Stimulated activated CD8-positive, alpha-beta memory T cell treated with anti-CD3 and anti-CD28 coated beads, Interleukin-7, amount 100 ng/mL, for 24 hours (primary cell): ENCODE measurements around the gene SRGAP2B.
"Not testable (repeated sequence)": the region's sequence is repeated elsewhere in the genome, so short reads cannot be mapped to it uniquely, and the experiment has no call there.

ENCODE experiments used
- DNase-seq: peaks from one replicate; pipeline ENCODE4 v3.0.0-alpha.2; 2020; ENCODE audit warnings: low read depth

SRGAP2B gene

DNA sequence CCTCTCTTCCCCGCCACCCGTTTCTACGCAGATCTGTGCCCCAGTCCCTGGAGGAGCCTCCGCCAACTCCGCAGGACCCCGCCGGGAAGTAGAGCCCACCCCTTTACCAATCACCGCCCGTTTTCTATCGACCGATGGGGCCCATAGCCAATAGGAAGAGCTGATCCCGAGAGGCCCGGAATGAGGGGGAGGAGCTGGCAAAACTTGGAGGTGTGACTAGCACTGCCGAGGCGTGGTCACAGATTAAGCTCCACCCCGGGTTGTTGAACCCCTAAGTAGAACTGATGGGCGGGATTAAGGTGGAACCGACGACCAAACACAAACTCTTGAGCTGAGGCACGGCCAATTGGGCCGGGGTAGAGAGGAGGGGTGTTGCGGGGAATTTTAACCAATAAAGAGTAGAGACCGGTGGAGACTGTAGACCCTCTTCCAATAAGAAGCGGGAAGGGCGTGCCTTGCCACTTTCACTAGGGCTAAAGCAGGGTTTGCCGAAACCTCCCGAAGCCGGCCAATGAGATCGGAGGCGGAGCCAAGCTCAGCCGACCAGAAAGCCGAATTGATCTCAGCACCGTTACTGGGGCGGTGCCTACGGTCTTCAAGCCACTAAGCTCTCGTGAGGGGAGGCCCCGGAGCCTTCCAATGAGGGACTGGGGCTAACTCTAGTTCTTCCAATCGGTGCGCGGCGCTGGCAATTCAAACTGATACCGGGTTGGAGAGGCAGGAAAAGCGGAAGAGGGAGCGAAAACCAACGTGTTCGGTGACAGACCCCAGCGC is at the start of gene SRGAP2B, which contains the start of gene FAM72D:
SRGAP2B (minus strand) TSS at position 45 of the 774 bp plus-strand sequence. CDS start 2,427 bp downstream, outside the sequence.
FAM72D (plus strand) TSS at position 691 of the 774 bp plus-strand sequence. CDS start 874 bp downstream, outside the sequence.
- DNase-seq, result not testable (repeated sequence)

DNA sequence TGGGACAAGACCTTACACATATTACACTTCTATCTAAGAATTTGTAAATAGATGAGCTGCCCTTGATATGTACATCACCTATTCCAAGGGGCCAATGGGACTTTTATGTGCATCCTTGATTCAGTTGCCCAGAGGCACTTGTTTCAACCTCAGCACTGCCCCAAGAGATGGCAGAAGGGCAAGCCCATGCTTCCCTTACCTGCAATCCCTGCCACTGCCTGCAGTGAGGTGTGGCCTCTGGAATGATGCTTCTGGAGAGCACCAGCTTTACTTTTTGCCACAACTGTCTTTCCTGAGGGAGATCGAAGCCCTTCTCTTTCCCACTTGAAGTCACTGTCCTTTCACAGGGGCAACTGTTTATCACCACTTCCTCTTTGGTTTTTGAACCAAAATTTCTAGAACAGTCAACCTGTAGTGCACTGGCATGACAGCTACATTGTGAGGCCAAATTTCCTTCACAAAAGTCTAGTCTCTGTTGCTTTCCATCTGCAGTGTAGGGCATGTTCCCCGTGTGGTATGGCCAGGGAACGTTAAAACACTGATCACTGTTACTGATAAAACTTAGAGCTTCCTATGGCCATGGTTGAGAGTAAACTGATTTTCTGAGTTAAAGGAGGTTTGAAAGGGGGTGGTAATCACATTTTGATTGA is 49.3 kb upstream of the SRGAP2B start:
- DNase-seq, result not testable (repeated sequence)

DNA sequence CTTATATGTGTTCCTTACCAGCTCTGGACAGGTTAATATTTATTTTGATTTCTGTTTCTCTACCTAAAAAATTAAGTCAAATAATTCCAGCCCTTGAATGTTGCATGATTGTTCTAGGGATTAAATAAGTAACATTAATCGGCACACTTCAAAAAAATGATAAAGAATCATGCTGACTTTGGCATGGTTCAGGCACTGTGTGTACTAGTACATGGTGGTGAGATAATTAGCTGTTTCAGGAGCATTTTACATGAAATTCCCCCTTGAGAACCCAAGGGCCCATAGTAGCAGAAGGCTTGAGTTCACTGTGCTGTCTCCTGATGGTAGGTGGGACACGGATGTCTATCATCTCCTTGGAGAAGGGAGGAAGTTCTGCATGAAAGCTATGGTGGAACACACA is 45.4 kb upstream of the SRGAP2B start:
- DNase-seq, result not testable (repeated sequence)

DNA sequence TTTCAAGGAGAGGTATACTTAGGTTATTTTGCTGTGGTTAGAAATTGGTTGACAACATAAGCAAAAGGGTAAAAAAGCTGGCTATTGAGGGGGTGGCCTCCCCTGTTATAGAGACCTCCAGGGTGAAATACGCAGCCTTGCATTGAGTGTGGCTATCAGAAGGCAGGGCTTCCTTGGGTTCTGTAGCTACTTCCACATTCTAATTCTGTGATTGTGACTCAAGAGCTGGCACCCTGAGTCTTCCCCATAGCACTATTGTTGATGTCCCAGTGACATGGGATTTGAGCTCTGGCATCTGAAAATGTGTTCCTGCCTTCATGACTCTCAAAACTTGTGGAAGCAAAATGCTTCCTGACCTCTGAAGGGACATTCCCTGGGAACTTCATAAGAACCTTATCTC is 39.3 kb upstream of the SRGAP2B start:
- not testable (repeated sequence) for DNase-seq

DNA sequence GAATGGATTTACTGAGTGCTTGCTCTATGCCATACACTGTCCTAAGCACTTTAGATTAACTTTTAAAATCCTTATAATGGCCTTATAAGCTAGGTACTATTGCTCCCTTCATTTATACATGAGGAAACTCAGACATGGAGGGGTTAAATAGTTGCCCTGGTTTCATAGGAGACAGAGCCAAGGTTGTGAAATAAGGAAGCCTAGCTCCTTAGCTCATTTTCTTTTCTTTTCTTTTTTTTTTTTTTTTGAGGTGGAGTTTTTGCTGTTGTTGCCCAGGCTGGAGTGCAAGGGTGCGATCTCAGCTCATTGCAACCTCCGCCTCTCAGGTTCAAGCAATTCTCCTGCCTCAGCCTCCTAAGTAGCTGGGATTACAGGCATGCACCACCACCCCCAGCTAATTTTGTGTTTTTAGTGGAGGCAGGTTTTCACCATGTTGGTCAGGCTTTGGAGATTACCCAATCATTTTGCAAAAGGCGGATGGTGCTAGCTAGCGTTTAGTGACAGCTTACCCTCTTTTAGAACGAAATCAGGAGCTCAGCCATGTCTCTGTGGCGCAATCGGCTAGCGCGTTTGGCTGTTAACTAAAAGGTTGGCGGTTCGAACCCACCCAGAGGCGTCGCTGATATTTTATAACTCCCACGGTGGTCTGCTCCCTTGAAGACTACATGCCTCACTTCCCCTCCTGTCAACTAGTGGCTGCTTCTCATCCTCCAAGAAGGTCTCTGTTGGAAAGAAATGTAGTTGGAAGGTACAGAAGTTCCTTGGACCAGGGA is 33.8 kb upstream of the SRGAP2B start:
- not testable (repeated sequence) for DNase-seq

DNA sequence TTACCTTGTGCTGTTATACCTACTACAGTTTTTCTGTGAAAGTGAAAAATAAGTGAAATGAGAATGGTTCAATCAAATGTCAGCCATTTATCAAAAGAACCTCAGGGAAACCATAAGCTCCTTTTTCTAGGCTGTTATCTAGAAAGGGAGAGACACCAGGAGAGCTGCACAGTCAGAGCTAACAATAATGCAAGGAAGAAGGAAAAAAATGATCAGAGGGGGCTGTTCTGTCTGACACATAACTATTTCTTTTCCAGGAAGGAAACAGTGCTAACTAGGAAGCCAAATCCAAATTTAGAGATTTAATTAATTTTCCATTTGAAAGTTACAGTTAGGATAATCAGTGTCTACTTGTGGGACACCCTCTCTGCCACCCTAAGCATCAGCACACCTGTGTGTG is 32.0 kb upstream of the SRGAP2B start:
- DNase-seq, result not testable (repeated sequence)

DNA sequence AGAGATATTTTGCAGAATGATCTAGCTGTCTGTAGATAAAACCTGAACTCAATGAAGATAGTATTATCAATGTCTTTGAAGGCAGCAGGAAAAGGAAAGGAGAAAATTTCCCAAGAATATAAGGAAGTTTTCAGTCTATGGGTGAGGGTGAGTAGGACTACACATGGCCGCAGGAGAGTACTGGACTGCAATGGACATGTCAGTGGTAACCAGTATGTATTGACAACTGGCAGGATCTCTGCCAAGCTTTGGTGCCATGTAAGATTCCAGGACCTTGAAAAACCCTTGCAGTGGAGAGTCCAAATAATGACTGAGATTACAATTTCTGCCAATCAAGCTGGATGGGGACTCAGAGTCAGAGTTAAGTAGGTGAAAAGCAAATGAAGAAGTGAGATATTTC is 30.0 kb upstream of the SRGAP2B start:
- DNase-seq, result not testable (repeated sequence)

DNA sequence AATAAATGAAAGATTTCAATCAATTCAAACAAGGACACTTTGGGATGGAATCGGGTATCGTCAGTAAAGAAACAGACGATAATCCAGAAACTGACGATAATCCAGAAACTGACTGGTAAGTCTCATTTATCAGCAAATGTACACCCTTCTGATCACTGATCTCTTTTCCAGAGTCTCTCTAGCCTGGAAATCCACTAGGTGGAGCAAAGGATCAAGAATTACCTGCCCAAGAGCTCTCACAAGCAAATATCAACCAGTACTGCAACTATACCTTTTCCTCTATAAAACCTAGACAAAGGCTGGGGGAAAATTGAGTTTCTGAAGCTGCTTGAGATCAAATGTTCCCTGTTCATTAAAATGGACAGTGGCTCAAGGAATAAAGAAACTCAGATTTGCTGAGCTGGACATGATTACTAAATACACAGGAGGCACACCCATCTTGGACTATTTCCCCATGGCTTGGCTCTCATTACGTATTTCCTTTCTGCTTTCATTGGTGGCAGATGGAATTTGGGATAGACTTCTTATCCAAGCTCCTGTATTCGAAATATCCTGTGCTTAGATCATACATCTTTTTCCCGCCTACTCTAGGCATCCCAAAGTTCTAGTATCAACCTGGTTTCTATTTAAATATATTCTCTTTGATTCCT is 29.0 kb upstream of the SRGAP2B start:
- DNase-seq, result not testable (repeated sequence)

DNA sequence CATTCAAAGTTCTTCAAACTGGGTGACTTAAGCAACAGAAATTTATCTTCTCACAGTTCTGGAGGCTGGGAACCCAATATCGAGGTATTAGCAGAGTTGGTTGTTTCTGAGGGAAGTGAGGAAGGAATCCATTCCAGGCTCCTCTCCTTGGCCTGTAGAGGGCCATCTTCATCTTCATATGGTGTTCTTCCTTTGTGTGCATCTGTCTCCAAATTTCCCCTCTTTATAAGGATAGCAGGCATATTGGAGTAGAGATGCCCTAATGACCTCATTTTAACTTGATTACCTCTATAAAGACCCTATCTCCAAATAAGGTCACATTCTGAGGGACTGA is 27.9 kb upstream of the SRGAP2B start:
- not testable (repeated sequence) for DNase-seq

DNA sequence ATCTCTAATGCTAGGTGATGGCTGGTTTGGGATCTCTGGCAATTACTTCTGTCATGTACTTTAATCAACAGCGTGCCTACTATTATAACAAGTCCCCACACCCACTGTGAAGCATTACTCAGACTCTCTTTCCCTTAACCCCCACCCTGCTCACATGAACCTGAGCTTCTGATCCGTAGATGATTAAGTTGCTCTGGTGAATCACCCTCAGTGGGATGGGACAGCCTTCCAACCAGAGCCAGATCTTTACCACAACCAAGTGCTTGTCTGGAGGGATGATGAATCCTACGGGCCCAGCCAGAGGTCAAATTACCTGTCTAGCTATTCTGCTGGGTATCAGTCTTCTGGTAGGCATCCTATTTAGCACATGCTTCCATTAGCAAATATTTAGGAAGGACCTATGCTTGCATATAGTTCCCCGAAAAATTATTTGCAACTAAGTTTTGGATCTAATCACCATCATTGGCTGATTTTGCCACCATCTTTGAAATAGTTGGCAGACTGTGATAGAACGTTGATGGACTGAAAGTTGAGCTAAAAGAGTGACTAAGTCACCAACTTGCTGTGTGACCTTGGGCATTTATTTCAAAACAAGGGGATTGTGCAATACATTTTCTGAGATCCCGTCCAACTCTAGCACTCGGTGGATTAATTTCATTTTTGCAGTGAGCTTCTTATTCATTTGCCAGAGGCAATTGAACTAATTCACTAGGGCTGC is 27.4 kb upstream of the SRGAP2B start:
- DNase-seq, result not testable (repeated sequence)

DNA sequence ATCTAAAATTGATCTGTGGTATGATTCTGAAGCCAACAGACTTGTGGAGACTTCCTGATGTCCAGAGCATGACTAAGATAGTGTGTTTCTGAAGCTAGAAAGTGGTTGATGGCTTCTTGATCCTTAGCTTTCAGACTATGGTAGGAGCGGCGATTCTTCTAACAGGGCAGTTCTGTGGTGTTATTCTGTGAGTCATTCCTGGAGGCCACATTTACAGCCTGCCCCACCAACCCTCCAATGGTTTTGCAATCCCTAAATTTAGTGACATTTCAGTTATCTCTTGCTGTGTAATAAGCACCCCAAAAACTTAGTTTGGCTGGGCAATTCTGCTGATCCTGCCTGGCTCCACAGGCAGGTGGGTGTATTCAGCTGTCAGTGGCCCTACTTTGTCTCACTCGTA is 24.7 kb upstream of the SRGAP2B start:
- not testable (repeated sequence) for DNase-seq

DNA sequence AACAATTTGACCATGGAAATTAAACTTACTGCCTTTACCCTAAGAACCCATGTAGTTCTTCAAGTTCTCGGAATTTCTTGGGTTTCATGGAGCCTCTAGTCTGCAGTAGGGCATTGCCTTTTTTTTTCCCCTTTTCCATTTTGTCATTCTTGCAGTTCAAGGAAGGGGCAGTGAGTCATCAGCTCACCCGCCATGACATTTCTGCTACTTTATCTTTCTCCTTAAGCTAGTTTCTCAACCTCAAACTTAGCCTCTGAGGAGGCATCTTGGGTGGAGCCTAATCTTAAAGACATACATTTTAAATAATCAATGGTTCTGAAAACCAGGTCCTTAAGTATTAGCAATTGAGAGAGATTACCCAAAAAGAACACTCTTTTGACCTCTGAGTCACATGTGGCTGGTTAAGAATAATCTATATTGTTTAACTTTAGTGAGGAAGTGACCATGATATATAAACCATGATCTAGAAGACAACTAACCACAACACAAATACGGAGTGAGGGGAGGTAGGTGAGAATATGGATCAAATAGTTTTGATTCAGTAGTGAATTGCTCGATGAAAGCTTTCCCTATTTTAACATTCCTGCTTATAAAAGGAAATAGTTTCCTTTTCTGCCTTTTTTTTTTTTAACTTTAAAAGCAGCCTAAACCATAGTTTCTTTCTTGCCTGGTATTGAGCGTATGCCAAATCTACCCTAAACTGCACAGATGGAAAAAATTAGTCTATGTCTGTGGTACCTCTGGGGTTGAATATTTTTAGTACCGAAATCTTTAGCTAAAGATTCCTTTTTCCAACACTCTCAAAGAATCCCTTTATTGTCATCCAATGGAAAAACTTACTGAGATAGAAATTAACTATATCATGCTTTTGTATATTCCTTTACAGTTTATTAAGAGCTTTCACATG is 20.7 kb upstream of the SRGAP2B start:
- DNase-seq, result not testable (repeated sequence)

DNA sequence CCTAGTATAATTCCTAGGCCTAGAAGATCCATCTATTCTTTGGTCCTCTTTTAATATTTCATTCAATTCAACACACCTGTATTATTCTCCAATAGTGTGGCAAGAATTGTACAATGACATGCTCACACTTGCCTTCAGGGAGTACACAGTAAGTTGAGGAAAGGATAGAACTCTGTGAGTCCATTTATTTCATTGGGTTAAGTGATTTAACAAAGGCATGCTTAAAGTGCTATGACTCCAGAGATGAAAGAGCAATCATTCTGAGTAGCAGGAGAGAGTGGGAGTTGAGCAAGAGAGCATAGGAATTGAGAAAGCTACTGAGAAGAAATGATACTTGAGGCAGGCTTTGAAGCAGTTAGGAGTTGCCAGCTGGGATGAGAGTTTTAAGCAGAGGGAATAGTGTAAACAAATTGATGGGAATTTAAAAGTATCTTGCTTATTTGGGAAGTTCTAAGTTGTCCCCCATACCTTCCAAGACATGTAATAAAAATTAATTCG is 19.5 kb upstream of the SRGAP2B start:
- not testable (repeated sequence) for DNase-seq

DNA sequence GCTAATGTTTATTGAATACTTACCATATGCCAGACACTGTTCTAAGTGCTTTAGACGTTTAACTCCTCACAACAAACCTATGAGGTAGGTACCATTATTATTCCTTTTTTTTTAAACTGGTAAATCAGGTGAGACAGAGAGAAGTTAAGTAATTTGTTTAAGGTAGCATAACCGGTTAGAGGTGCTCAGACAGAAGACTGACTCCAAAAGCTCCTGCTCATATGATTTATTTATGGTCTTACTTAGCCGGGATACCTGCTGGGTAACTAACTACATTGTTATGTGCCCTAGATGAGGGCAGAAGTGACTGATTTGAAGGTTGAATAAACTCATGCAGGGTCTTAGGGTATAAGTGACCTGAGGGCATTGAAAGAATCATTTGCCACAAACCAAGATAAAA is 17.6 kb upstream of the SRGAP2B start:
- DNase-seq, result not testable (repeated sequence)

DNA sequence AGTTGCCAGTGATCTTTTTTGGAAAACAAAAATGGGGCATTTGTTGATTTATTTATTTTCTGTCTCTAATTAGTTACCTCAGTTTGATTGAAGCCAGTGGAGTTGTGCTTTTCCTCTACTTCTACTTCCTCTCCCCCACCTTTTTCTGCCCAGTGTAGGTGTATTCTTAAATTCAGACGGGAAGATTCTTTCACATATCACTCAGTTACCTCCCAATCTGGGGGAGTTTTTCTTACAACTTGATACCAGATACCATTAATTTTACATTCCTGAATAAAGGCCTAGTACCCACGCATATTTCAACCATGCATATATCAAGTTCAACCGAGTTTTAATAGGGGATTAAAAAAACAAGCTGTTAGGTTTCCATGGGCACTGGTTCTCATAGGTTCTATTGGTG is 16.5 kb upstream of the SRGAP2B start:
- not testable (repeated sequence) for DNase-seq

DNA sequence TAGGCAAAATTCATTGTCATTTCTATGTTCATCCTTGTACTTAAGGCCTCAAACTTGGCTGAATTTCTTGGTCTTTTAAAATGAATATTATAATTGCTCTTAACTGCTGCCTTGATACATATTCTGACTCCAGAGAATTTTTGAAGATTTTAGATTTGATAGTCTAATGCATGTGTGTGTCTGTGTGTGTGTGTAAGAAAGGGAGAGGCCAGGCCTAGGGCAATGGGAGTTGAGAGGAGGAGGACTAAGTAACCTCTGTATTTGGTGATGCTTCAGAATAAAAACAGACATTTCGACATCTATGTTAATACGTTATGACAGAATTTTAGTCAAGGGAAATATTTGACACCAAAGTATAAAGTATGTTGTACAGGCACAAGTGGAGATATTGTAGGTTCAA is 8.2 kb upstream of the SRGAP2B start:
- DNase-seq, result not testable (repeated sequence)

DNA sequence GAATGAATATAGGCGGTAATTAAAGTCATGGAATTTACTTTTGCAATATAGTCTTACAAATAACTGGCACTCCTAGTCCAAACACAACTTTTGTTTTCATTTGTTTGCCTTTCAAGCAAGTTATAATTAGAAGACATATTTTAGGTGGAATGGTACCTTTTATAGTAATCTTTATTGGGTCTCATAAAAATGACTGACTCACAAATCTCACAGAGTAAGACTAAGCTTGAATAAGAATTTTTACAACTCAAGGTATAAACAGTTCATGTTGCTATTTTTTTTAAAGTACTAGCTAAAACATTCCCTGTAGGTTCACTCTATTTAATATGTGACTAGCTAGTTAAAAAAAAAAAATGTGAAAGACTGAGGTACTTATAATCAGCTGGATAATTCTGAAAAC is 6.6 kb upstream of the SRGAP2B start:
- DNase-seq, result not testable (repeated sequence)

DNA sequence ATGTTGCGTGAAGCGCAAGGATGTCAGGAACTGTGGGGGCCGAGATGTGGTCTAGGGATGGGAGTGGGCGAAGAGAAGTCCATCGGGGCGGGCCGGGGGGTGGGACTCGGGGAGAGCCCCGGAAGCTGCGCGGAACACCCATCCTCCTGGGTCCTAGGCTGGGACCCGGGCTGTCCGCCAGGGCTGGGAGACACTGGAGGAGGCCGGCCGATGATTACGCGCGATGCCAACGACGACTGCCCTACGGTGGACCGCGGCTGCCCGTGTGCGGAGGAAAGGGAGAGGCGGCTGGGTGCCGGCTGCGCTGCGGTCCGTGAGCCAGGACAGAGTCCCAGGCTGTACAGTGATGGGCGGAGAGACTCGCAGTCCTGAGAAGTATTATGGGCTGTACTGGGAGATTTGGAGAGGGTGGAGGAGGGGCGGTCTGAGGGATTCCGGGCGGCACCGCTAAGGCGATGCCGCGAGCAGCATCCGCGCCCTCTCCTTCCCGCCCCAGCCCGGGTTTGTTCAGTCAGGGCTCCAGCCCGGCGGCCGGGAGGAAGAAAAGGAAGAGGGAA is 395 bp downstream of the SRGAP2B start:
- not testable (repeated sequence) for DNase-seq

DNA sequence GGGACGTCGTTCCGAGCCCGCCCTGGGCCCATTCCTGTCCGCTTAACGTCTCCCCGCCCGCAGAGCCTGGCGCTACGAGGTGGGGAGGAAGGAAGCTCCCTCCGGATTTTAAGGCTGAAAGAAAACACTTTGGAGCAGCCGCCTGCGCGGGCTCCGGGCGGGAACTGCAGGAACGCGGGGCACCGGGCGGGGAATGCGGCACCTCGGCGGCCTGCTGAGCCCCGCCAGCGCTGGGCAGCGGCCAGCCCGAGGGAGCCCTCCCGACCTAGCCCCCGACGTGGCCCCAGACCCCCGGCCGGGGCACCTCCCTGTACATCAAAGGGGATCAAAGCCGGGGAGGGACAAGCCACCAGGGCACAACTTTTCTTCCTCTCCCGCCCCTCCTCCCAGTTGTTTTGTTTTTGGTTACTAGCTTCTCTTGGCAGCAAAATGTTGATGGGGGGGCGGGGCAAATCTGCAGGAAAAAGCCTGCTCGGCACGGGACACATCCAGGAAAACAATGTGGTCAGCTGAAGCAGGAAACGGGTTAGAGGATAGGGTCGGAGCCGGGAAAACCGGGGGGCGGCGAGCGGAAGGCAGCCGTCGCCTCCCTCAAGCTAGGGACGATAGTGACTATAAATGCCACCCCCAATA is 1.5 kb downstream of the SRGAP2B start:
- not testable (repeated sequence) for DNase-seq
